Progenitor cell of endocrine pancreas (in vitro differentiated cells): ENCODE results near the gene SLC17A9. TPM values are rescaled to one million over a fixed set of nuclear protein-coding genes. Genes with fewer than 3 reads are reported as not detected.

Experiments
- DNase-seq: peaks from one replicate; pipeline ENCODE4 v3.0.0; 2021; ENCODE audit warnings: low spot score; ENCODE audit not compliant: unreplicated experiment
- H3K27ac Mint-ChIP-seq: 2 replicates; pipeline ENCODE4 v1.8.0; 2021; ENCODE audit warnings: mild to moderate bottlenecking, moderate library complexity, mixed read lengths
- H3K27me3 Mint-ChIP-seq: 2 replicates; pipeline ENCODE4 v1.8.0; 2021; ENCODE audit warnings: mixed read lengths
- H3K36me3 Mint-ChIP-seq: 2 replicates; pipeline ENCODE4 v1.8.0; 2022; ENCODE audit warnings: mixed read lengths; ENCODE audit not compliant: insufficient read depth
- H3K4me1 Mint-ChIP-seq: 2 replicates; pipeline ENCODE4 v1.8.0; 2021; ENCODE audit warnings: low read depth, mixed read lengths
- H3K4me3 Mint-ChIP-seq: 2 replicates; pipeline ENCODE4 v1.8.0; 2021; ENCODE audit warnings: low read depth, mild to moderate bottlenecking, moderate library complexity, mixed read lengths
- H3K9me3 Mint-ChIP-seq: 2 replicates; pipeline ENCODE4 v1.8.0; 2021; ENCODE audit warnings: low read depth, mixed read lengths
- CTCF ChIP-seq: fragments of 200-600 bp; sonication (generic); IDR thresholded peaks from one replicate; pipeline ENCODE4 v1.5.0; 2021; ENCODE audit warnings: antibody characterized with exemption, mild to moderate bottlenecking; ENCODE audit not compliant: unreplicated experiment
- total RNA-seq: library from RNA; stranded (reverse); gene quantifications from 2 replicates; pipeline ENCODE4 v1.2.1, GENCODE V29; 2021

Gene SLC17A9
- total RNA-seq, 1 donor from 2014 or later: 8.0 TPM

GRCh38 chr20:62928246-62928939 is 24.1 kb upstream of the SLC17A9 start:
- DNase-seq: no peak
- H3K9me3 Mint-ChIP-seq: no peaks in the 10 kb centered on the region
- H3K27ac Mint-ChIP-seq: peak overlapping the region; percentile 96

GRCh38 chr20:62929051-62929538 is 23.4 kb upstream of the SLC17A9 start:
- peaks cover 36% of the 10 kb centered on the region for H3K4me1 Mint-ChIP-seq
- peak overlapping the region; percentile 88 for H3K4me3 Mint-ChIP-seq
- H3K27me3 Mint-ChIP-seq: no peaks in the 10 kb centered on the region
- peak; percentile 61 for DNase-seq
- TF ChIP-seq CTCF: no peak
- no peaks in the 10 kb centered on the region for H3K9me3 Mint-ChIP-seq
- H3K27ac Mint-ChIP-seq: peak overlapping the region; percentile 96
- peaks cover 2% of the 10 kb centered on the region for H3K36me3 Mint-ChIP-seq

More at GRCh38 chr20:62928246-62928939, 24.1 kb upstream of the SLC17A9 start:
- H3K27me3 Mint-ChIP-seq: no peaks in the 10 kb centered on the region
- peaks cover 2% of the 10 kb centered on the region for H3K36me3 Mint-ChIP-seq
- H3K4me1 Mint-ChIP-seq: peaks cover 41% of the 10 kb centered on the region
- H3K4me3 Mint-ChIP-seq: peak overlapping the region; percentile 88
- TF ChIP-seq CTCF: no peak

- TF ChIP-seq CTCF: no peak
- Mint-ChIP-seq H3K27ac (peak overlapping the region; percentile 83), H3K27me3 (no peaks in the 10 kb centered on the region), H3K36me3 (peaks cover 2% of the 10 kb centered on the region), H3K9me3 (no peaks in the 10 kb centered on the region), H3K4me3 (no peak overlapping the region), H3K4me1 (peaks cover 23% of the 10 kb centered on the region)
- no peak for DNase-seq
These were observed 21.0 kb upstream of the SLC17A9 start for GRCh38 chr20:62931464-62931863.

GRCh38 chr20:62933966-62934365 is 18.5 kb upstream of the SLC17A9 start:
- Mint-ChIP-seq H3K4me3 (no peak overlapping the region), H3K27ac (no peak overlapping the region), H3K27me3 (no peaks in the 10 kb centered on the region), H3K36me3 (peaks cover 6% of the 10 kb centered on the region), H3K9me3 (no peaks in the 10 kb centered on the region), H3K4me1 (peaks cover 12% of the 10 kb centered on the region)
- DNase-seq: no peak
- TF ChIP-seq CTCF: no peak

- Mint-ChIP-seq H3K4me1 (peaks cover 18% of the 10 kb centered on the region), H3K9me3 (no peaks in the 10 kb centered on the region), H3K27me3 (no peaks in the 10 kb centered on the region), H3K36me3 (peaks cover 6% of the 10 kb centered on the region), H3K4me3 (no peak overlapping the region), H3K27ac (no peak overlapping the region)
- no peak for DNase-seq
- no peak for TF ChIP-seq CTCF
These were observed 17.1 kb upstream of the SLC17A9 start for GRCh38 chr20:62935204-62935967.
